HL-60 (cell line): ENCODE results near the gene E2F3.

Source experiments
- CTCF ChIP-seq: IDR thresholded peaks from one replicate; pipeline ENCODE4 v1.5.1; 2011; ENCODE audit warnings: low read length, control low read depth, inconsistent platforms; ENCODE audit not compliant: insufficient read depth
- GABPA ChIP-seq: IDR thresholded peaks from 2 replicates; pipeline ENCODE4 v1.6.1; 2012; ENCODE audit warnings: low read depth
- POLR2AphosphoS5 ChIP-seq: IDR thresholded peaks from 2 replicates; pipeline ENCODE4 v1.6.1; 2012; ENCODE audit warnings: low read depth
- REST ChIP-seq: IDR thresholded peaks from 2 replicates; pipeline ENCODE4 v1.6.1; 2012; ENCODE audit warnings: low read depth; ENCODE audit not compliant: insufficient replicate concordance
- SPI1 ChIP-seq: IDR thresholded peaks from 2 replicates; pipeline ENCODE4 v1.6.1; 2012; ENCODE audit warnings: low read depth, mild to moderate bottlenecking, borderline replicate concordance

DNA sequence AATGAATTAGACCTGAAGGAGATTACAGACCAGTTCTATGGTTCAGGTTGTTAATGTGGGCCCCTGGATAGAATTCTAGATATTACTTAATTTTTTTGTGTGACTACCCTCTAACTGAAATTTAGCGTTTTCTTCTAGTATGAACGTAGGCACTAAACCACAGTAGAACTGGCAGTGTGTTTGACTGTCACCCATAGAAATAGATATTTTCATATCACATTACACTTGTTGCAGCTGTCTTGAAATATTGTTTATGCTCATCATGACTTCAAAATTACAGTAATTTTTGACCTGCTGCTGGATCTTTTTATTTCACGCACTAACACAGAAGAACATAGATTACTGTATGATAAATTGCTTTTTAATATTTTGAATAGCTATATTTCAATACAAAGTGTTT is 31.6 kb downstream of the E2F3 start:
- no peak for TF ChIP-seq CTCF
- TF ChIP-seq POLR2AphosphoS5, result no peak
- TF ChIP-seq SPI1, result no peak
- no peak for TF ChIP-seq REST
- TF ChIP-seq GABPA, result no peak
